ENCODE data around the gene ALG9. TPM values are rescaled to one million over a fixed set of nuclear protein-coding genes. Genes with fewer than 3 reads are reported as not detected.

Gene ALG9
- total RNA-seq, 4 donors from 2014 or later: 23.6 to 60.2 (median 49.4) TPM

DNA sequence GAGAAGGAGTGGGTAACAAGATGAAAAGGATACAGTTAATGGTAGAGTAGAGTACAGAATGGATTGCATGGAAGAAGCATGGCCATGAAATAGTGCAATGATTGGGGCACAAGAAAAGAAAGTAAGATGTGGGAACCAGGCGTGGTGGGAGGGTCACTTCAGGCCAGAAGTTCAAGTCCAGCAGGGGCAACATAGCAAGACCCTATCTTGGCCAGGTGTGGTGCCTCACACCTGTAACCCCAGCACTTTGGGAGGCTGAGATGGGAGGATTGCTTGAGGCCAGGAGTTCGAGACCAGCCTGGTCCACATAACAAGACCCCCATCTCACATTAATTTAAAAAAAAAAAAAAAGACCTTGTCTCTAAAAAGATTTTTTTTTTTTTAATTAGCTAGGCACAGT lies 45.9 kb upstream of the ALG9 start:
- DNase-seq: no peak
- TF ChIP-seq POLR2A (IDR thresholded peaks at IDR 0.05): no peak
- TF ChIP-seq, protein P1, sequence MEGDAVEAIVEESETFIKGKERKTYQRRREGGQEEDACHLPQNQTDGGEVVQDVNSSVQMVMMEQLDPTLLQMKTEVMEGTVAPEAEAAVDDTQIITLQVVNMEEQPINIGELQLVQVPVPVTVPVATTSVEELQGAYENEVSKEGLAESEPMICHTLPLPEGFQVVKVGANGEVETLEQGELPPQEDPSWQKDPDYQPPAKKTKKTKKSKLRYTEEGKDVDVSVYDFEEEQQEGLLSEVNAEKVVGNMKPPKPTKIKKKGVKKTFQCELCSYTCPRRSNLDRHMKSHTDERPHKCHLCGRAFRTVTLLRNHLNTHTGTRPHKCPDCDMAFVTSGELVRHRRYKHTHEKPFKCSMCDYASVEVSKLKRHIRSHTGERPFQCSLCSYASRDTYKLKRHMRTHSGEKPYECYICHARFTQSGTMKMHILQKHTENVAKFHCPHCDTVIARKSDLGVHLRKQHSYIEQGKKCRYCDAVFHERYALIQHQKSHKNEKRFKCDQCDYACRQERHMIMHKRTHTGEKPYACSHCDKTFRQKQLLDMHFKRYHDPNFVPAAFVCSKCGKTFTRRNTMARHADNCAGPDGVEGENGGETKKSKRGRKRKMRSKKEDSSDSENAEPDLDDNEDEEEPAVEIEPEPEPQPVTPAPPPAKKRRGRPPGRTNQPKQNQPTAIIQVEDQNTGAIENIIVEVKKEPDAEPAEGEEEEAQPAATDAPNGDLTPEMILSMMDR (IDR thresholded peaks at IDR 0.05): no peak
- H3K36me3 ChIP-seq: no peaks in the 10 kb centered on the region
- H3K4me1 ChIP-seq: no peaks in the 10 kb centered on the region
- intact Hi-C loops (cut with DNase I; ENCODE audit: low total_unique reads): no loop called here
- H3K9me3 ChIP-seq: no peaks in the 10 kb centered on the region
- no peak overlapping the region for H3K4me3 ChIP-seq
- no peak overlapping the region for H3K27ac ChIP-seq
- H3K27me3 ChIP-seq: no peaks in the 10 kb centered on the region

GRCh38 chr11:111916768-111917167 lies 45.4 kb upstream of the ALG9 start:
- no peak overlapping the region for H3K27ac ChIP-seq

GRCh38 chr11:111913997-111914396 lies 42.6 kb upstream of the ALG9 start:
- Histone ChIP-seq H3K9me3 (no peaks in the 10 kb centered on the region), H3K4me1 (no peaks in the 10 kb centered on the region), H3K27ac (peak overlapping the region; percentile 93 to 98), H3K4me3 (peak overlapping the region; percentile 45 to 54), H3K36me3 (no peaks in the 10 kb centered on the region), H3K27me3 (no peaks in the 10 kb centered on the region)
- TF ChIP-seq POLR2A (IDR thresholded peaks at IDR 0.05): peak; percentile 41 to 54
- TF ChIP-seq, protein P1 (IDR thresholded peaks at IDR 0.05): no peak
- intact Hi-C loops (cut with DNase I; ENCODE audit: low total_unique reads): no loop called here
- DNase-seq: peak; percentile 55 to 75

More at GRCh38 chr11:111916768-111917167, 45.4 kb upstream of the ALG9 start:
- intact Hi-C loops (cut with DNase I; ENCODE audit: low total_unique reads): no loop called here
- TF ChIP-seq, protein P1 (IDR thresholded peaks at IDR 0.05): no peak
- no peak for TF ChIP-seq POLR2A (IDR thresholded peaks at IDR 0.05)
- Histone ChIP-seq H3K4me3 (no peak overlapping the region), H3K27me3 (no peaks in the 10 kb centered on the region), H3K36me3 (no peaks in the 10 kb centered on the region), H3K9me3 (no peaks in the 10 kb centered on the region), H3K4me1 (no peaks in the 10 kb centered on the region)
- DNase-seq: no peak

DNA sequence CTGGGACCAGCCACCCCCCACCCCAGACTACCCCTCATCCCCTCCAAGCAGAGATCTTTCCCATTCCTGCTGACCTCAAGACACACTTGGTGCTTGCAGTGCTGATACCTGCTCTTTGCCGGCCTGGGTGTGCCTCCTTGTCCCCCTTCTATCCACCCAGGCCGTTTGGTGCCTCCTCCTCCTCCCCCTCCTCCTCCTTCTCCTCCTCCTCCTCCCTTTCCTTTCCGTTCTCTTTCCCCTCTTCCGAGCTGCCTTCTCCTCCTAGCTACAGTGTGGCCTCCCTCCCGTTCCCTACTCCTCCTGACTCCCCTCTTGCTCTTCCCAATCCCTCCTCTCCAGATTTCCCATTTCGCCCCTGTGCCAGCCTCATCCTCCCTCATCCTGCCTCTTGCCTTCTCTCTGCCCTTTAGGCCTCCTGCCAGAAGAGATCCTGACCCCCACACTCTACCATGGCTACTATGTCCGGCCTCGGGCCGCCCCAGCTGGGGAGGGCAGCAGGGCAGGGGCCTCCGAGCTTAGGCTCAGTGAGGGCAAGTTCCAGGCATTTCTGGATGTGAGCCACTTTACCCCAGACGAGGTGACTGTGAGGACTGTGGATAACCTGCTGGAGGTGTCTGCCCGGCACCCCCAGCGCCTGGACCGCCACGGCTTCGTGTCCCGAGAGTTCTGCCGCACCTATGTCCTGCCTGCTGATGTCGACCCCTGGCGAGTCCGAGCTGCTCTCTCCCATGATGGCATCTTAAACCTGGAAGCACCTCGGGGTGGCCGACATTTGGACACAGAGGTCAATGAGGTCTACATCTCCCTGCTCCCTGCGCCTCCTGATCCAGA lies 41.9 kb upstream of the ALG9 start:
- TF ChIP-seq POLR2A (IDR thresholded peaks at IDR 0.05): no peak
- TF ChIP-seq, protein P1 (IDR thresholded peaks at IDR 0.05): no peak
- peak overlapping the region; percentile 45 to 54 for H3K4me3 ChIP-seq
- no peaks in the 10 kb centered on the region for H3K4me1 ChIP-seq
- DNase-seq: peak; percentile 50 to 52
- peak overlapping the region; percentile 93 to 98 for H3K27ac ChIP-seq
- H3K36me3 ChIP-seq: no peaks in the 10 kb centered on the region
- intact Hi-C loops (cut with DNase I; ENCODE audit: low total_unique reads): no loop called here
- no peaks in the 10 kb centered on the region for H3K9me3 ChIP-seq
- H3K27me3 ChIP-seq: no peaks in the 10 kb centered on the region

DNA sequence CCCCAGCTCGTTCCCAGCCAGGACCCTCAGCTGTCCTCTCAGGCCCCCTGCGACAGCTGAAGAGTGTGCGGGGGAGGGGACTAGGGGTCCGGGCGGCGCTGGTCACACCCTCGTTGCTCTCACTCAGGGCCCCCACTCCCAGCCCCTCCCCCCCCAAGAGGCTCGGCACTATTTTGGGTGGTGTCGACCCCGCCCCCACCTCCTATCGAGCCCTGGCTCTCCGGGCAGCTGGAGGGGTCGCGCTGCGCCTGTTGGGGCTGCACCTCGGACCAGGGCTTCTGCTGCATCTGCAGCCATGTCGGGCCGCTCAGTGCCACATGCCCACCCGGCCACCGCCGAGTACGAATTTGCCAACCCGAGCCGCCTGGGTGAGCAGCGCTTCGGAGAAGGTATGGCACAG lies 41.2 kb upstream of the ALG9 start, which contains the start of gene HSPB2:
Gene HSPB2, plus strand, starts transcription at position 200 of the 400 bp plus-strand sequence. Its CDS starts 96 bp downstream, at position 296.
- intact Hi-C loops (cut with DNase I; ENCODE audit: low total_unique reads): no loop called here
- no peaks in the 10 kb centered on the region for H3K36me3 ChIP-seq
- H3K27me3 ChIP-seq: no peaks in the 10 kb centered on the region
- DNase-seq: peak; percentile 50 to 54
- H3K27ac ChIP-seq: peak within 1 kb of the TSS; percentile 93 to 98
- TF ChIP-seq, protein P1 (IDR thresholded peaks at IDR 0.05): no peak
- no peak for TF ChIP-seq POLR2A (IDR thresholded peaks at IDR 0.05)
- H3K4me3 ChIP-seq: peak within 1 kb of the TSS; percentile 45 to 54
- no peaks in the 10 kb centered on the region for H3K4me1 ChIP-seq
- no peaks in the 10 kb centered on the region for H3K9me3 ChIP-seq
